ENCODE data around the gene TRIM50. TPM values are rescaled to one million over a fixed set of nuclear protein-coding genes. Genes with fewer than 3 reads are reported as not detected.
"Not testable (repeated sequence)": the region's sequence is repeated elsewhere in the genome, so short reads cannot be mapped to it uniquely, and the experiment has no call there.

TRIM50 gene
- total RNA-seq = not detected in 2 replicates
- long read RNA-seq = 0 reads

- H3K9me3 Mint-ChIP-seq; H3K27me3 Mint-ChIP-seq (ENCODE audit: low read depth); H3K27ac Mint-ChIP-seq (ENCODE audit: unreplicated experiment); H3K4me3 Mint-ChIP-seq; DNase-seq (ENCODE audit: low read depth, low spot score); H3K36me3 Mint-ChIP-seq (ENCODE audit: low read depth): not testable (repeated sequence)
- peaks cover 15% of the 10 kb centered on the region for H3K4me1 Mint-ChIP-seq
Measured at GRCh38 chr7:73327922-73328321, at the start of gene TRIM50, which contains the start of gene FKBP6. TRIM50 (minus strand) TSS chr7:73328082; CDS start chr7:73324787, 3,295 bp downstream. FKBP6 (plus strand) TSS chr7:73328161; CDS start chr7:73328429, 268 bp downstream.

GRCh38 chr7:73376671-73377412, 49.0 kb upstream of the TRIM50 start:
- Mint-ChIP-seq H3K27me3 (ENCODE audit: low read depth) (peaks cover 2% of the 10 kb centered on the region), H3K36me3 (ENCODE audit: low read depth) (no peaks in the 10 kb centered on the region), H3K27ac (ENCODE audit: unreplicated experiment) (no peak overlapping the region), H3K4me1 (no peaks in the 10 kb centered on the region), H3K9me3 (no peaks in the 10 kb centered on the region), H3K4me3 (no peak overlapping the region)
- DNase-seq (ENCODE audit: low read depth, low spot score) = no peak
- no peak for TF ChIP-seq CTCF (conservative IDR thresholded peaks at IDR 0.05)

GRCh38 chr7:73376262-73376661, 48.4 kb upstream of the TRIM50 start:
- H3K27ac Mint-ChIP-seq (ENCODE audit: unreplicated experiment); H3K4me1 Mint-ChIP-seq; DNase-seq (ENCODE audit: low read depth, low spot score); H3K4me3 Mint-ChIP-seq; H3K9me3 Mint-ChIP-seq; H3K36me3 Mint-ChIP-seq (ENCODE audit: low read depth); H3K27me3 Mint-ChIP-seq (ENCODE audit: low read depth): not testable (repeated sequence)

GRCh38 chr7:73373741-73374140, 45.9 kb upstream of the TRIM50 start:
- H3K4me1 Mint-ChIP-seq = no peaks in the 10 kb centered on the region

GRCh38 chr7:73369622-73370021, 41.7 kb upstream of the TRIM50 start:
- no peak for DNase-seq (ENCODE audit: low read depth, low spot score)
- no peaks in the 10 kb centered on the region for H3K36me3 Mint-ChIP-seq (ENCODE audit: low read depth)
- no peaks in the 10 kb centered on the region for H3K27me3 Mint-ChIP-seq (ENCODE audit: low read depth)
- no peak overlapping the region for H3K27ac Mint-ChIP-seq (ENCODE audit: unreplicated experiment)
- no peak for TF ChIP-seq CTCF (conservative IDR thresholded peaks at IDR 0.05)
- no peak overlapping the region for H3K4me3 Mint-ChIP-seq
- H3K9me3 Mint-ChIP-seq = no peaks in the 10 kb centered on the region
- H3K4me1 Mint-ChIP-seq = peaks cover 8% of the 10 kb centered on the region

More at GRCh38 chr7:73373741-73374140, 45.9 kb upstream of the TRIM50 start:
- TF ChIP-seq CTCF (conservative IDR thresholded peaks at IDR 0.05) = no peak
- no peak for DNase-seq (ENCODE audit: low read depth, low spot score)
- Mint-ChIP-seq H3K27ac (ENCODE audit: unreplicated experiment) (no peak overlapping the region), H3K36me3 (ENCODE audit: low read depth) (no peaks in the 10 kb centered on the region), H3K27me3 (ENCODE audit: low read depth) (no peaks in the 10 kb centered on the region), H3K9me3 (no peaks in the 10 kb centered on the region), H3K4me3 (no peak overlapping the region)

- no peaks in the 10 kb centered on the region for H3K36me3 Mint-ChIP-seq (ENCODE audit: low read depth)
- TF ChIP-seq CTCF (conservative IDR thresholded peaks at IDR 0.05) = no peak
- no peak overlapping the region for H3K4me3 Mint-ChIP-seq
- DNase-seq (ENCODE audit: low read depth, low spot score) = no peak
- no peaks in the 10 kb centered on the region for H3K9me3 Mint-ChIP-seq
- peak overlapping the region; percentile 75 for H3K27ac Mint-ChIP-seq (ENCODE audit: unreplicated experiment)
- H3K4me1 Mint-ChIP-seq = peaks cover 8% of the 10 kb centered on the region
- H3K27me3 Mint-ChIP-seq (ENCODE audit: low read depth) = no peaks in the 10 kb centered on the region
Measured at GRCh38 chr7:73369009-73369408, 41.1 kb upstream of the TRIM50 start.

Measured in neural crest cell (in vitro differentiated cells).